Activated CD4-positive, alpha-beta T cell treated with anti-CD3 and anti-CD28 coated beads, Interleukin-2, amount 10 ng/mL, durations not matched to agents 24 days and 14 days (primary cell): ENCODE results near the gene DNAJC1. TPM values are rescaled to one million over a fixed set of nuclear protein-coding genes. Genes with fewer than 3 reads are reported as not detected.
"Not testable (repeated sequence)": the region's sequence is repeated elsewhere in the genome, so short reads cannot be mapped to it uniquely, and the experiment has no call there.

Experiments used
- DNase-seq: peaks from one replicate; pipeline ENCODE4 v3.0.0; 2022
- H3K27ac Mint-ChIP-seq: one replicate; pipeline ENCODE4 v1.8.0; 2022; ENCODE audit warnings: mild to moderate bottlenecking, mixed read lengths
- H3K27me3 Mint-ChIP-seq: one replicate; pipeline ENCODE4 v1.8.0; 2022; ENCODE audit warnings: mixed read lengths
- H3K36me3 Mint-ChIP-seq: one replicate; pipeline ENCODE4 v1.8.0; 2022; ENCODE audit warnings: low read depth, mild to moderate bottlenecking, mixed read lengths
- H3K4me1 Mint-ChIP-seq: one replicate; pipeline ENCODE4 v1.8.0; 2021; ENCODE audit warnings: mixed read lengths
- H3K4me3 Mint-ChIP-seq: one replicate; pipeline ENCODE4 v1.8.0; 2022; ENCODE audit warnings: mild to moderate bottlenecking, moderate library complexity, mixed read lengths
- H3K9me3 Mint-ChIP-seq: one replicate; pipeline ENCODE4 v1.8.0; 2021; ENCODE audit warnings: mixed read lengths
- intact Hi-C: fragments of 100-400 bp; cut with micrococcal nuclease; formaldehyde crosslinking; loops from one replicate; pipeline ENCODE4 v1.15.1; 2023
- total RNA-seq: library from RNA; stranded (reverse); gene quantifications from 2 replicates; pipeline ENCODE4 v1.2.3, GENCODE V29; 2022

The DNAJC1 gene, protein sequence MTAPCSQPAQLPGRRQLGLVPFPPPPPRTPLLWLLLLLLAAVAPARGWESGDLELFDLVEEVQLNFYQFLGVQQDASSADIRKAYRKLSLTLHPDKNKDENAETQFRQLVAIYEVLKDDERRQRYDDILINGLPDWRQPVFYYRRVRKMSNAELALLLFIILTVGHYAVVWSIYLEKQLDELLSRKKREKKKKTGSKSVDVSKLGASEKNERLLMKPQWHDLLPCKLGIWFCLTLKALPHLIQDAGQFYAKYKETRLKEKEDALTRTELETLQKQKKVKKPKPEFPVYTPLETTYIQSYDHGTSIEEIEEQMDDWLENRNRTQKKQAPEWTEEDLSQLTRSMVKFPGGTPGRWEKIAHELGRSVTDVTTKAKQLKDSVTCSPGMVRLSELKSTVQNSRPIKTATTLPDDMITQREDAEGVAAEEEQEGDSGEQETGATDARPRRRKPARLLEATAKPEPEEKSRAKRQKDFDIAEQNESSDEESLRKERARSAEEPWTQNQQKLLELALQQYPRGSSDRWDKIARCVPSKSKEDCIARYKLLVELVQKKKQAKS
- total RNA-seq, result 22.1 and 22.4 TPM in 2 replicates

DNA sequence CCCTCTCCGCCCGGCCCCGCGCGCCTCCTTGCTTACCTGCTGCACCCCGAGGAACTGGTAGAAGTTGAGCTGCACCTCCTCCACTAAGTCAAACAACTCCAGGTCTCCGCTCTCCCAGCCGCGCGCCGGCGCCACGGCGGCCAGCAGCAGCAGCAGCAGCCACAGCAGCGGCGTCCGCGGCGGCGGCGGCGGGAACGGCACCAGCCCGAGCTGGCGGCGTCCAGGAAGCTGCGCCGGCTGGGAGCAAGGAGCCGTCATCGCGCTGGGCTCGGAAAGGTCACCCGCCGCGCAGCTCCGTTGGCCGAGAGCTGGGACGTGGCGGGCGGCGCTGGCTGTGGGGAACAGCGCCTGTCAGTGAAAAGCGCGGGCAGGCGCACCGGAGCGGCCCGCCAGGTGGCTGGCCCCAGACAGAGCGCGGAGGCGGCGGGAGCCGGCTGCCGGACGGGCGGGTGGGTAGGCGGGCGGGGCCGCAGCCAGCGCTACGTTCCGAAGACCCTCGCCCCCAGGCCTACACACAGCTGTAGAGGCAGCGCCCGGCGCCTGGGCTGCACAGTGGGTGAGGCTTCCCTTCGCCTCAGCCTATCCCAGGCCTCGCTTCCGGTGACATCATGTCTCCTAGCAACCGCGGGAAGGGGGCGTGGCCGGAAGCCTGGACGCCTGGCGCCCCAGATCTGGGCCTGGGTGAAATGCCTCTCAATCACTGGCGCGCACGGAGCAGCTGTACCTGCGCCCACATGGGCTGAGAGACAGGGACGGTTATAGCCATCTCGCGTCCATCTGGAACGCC, at the start of gene DNAJC1:
Gene DNAJC1 (minus strand): TSS at position 554 of the 787 bp plus-strand sequence. CDS start 296 bp downstream, at position 258.
- Mint-ChIP-seq H3K4me3 (peak within 1 kb of the TSS; percentile 93), H3K27ac (peak within 1 kb of the TSS; percentile 96), H3K36me3 (peaks cover 5% of the 10 kb centered on the region), H3K9me3 (no peaks in the 10 kb centered on the region), H3K4me1 (peaks cover 26% of the 10 kb centered on the region), H3K27me3 (peaks cover 18% of the 10 kb centered on the region)
- intact Hi-C loops, result loop anchor here (1.0 to 5.0 kb wide), 12 partner anchors 19 to 1094 kb away; partner anchors contain the start of genes COMMD3, MSRB2 and PIP4K2A
- DNase-seq, result peak; percentile 100

DNA sequence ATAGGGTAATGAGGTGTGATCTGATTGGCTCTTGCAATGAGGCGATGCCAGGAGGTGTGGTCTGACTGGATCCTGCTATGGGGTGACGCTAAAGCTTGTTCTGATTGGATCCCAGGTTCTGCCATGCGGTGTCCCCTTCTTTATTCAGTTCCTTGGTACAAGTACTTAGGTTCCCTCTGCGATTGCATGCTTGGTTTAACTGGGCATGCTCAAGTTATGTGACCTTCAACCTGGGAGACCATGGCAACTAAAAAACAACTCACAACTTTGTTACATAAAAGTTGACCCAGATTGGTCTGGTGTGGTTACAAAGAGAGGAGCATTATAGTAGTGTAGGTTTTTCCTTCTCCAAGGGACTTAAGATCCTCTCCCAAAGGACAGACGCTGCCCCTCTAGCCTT, 49.5 kb upstream of the DNAJC1 start:
- H3K36me3 Mint-ChIP-seq, result no peaks in the 10 kb centered on the region
- H3K27me3 Mint-ChIP-seq, result peaks cover 2% of the 10 kb centered on the region
- no peaks in the 10 kb centered on the region for H3K4me1 Mint-ChIP-seq
- no peak overlapping the region for H3K27ac Mint-ChIP-seq
- intact Hi-C loops, result no loop called here
- DNase-seq, result no peak
- peaks cover 14% of the 10 kb centered on the region for H3K9me3 Mint-ChIP-seq
- H3K4me3 Mint-ChIP-seq, result no peak overlapping the region

DNA sequence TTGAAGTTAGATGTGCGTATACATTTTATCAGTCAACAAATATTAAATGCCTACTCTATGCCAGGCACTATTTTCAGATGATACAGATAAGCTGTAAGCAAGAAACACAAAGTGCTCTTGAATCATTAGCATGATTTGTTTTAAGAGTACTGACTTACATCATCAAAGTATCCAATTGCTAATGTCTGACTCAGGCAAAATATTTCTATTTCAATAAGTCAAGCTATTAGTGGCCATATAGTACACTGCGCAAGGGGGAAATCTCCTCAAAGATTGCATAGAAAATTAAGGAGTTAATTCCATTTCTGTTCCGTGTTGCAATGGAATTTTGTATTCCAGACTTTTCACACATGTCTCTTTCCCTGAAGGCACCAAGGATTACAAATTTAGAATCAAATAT, 46.1 kb upstream of the DNAJC1 start:
- Mint-ChIP-seq H3K4me3 (no peak overlapping the region), H3K9me3 (peaks cover 4% of the 10 kb centered on the region), H3K27me3 (no peaks in the 10 kb centered on the region), H3K4me1 (no peaks in the 10 kb centered on the region), H3K27ac (no peak overlapping the region), H3K36me3 (no peaks in the 10 kb centered on the region)
- no peak for DNase-seq
- intact Hi-C loops, result no loop called here

DNA sequence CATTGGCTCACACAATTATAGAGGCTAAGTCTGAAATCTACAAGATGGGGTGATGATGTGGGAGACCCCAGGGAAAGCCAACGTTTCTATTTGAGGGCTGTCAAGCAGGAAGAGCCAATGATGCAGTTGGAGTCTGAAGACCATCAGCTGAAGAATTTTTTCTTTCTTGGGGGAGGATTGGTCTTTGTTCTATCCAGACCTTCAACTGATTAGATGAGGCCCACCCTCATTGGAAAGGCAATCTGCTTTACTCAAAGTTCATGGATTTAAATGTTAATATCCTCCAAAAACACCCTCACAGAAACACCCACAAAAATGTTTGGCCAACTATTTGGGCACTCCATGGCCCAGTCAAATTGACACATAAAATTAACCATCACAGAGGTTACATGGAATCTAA, 44.3 kb upstream of the DNAJC1 start:
- Mint-ChIP-seq H3K36me3 (no peaks in the 10 kb centered on the region), H3K27ac (no peak overlapping the region), H3K4me1 (no peaks in the 10 kb centered on the region), H3K27me3 (no peaks in the 10 kb centered on the region), H3K9me3 (peaks cover 4% of the 10 kb centered on the region), H3K4me3 (no peak overlapping the region)
- DNase-seq, result no peak
- intact Hi-C loops, result no loop called here

DNA sequence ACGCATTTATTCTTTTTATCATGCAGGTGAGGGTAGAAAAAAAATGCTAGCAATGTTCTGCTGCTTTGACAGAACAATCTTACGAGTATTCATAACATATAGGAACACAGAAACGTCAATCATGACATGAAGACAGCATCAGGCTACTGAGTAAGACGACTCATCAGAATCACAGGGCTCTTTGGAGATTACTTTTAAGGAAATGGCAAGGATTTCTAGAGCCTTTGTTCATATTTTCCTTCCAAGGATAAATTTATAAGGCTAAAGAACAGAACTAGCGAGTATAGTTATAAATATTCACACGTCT, 39.8 kb upstream of the DNAJC1 start:
- intact Hi-C loops, result no loop called here
- no peak overlapping the region for H3K27ac Mint-ChIP-seq
- no peaks in the 10 kb centered on the region for H3K36me3 Mint-ChIP-seq
- H3K4me3 Mint-ChIP-seq, result no peak overlapping the region
- H3K27me3 Mint-ChIP-seq, result peaks cover 18% of the 10 kb centered on the region
- DNase-seq, result no peak
- H3K9me3 Mint-ChIP-seq, result no peaks in the 10 kb centered on the region
- no peaks in the 10 kb centered on the region for H3K4me1 Mint-ChIP-seq

DNA sequence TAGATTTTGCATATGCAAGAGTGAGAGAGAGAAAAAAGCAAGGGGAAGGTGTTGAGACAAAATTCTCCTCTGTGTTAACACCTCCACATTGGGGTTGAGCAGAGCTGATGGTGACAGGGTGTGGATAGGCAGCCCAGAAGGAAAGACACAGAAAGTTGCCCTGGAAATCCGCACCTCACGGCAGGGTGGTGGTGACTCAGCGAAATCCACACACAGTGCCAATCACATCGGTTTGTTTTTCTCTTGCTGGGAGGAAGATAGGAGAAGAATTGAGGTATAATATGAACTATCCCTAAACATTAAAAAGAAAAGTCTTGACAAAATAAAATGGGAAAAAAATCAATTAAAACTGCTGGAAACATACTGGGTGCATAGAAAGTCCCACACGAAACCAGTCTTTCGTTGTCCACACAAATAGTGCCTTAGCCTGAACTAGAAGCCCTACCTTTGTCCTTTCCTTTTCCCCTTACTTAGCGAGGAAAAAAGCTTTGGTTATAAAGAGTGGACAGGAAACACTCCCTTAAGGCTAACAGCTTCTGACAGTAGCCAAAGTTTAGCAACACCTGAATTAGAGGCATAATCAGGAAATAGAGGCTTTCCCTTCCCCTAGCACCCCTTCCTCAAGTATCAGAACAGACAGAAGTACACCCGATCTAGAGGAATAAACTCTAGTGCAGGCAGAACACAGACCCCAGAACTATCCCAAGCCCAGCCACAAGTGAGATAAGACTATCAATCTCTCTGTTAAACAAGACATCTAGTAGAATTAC, 39.2 kb upstream of the DNAJC1 start:
- intact Hi-C loops, result no loop called here
- Mint-ChIP-seq H3K27ac (no peak overlapping the region), H3K9me3 (no peaks in the 10 kb centered on the region), H3K4me1 (no peaks in the 10 kb centered on the region), H3K27me3 (peaks cover 21% of the 10 kb centered on the region), H3K36me3 (no peaks in the 10 kb centered on the region), H3K4me3 (no peak overlapping the region)
- no peak for DNase-seq

DNA sequence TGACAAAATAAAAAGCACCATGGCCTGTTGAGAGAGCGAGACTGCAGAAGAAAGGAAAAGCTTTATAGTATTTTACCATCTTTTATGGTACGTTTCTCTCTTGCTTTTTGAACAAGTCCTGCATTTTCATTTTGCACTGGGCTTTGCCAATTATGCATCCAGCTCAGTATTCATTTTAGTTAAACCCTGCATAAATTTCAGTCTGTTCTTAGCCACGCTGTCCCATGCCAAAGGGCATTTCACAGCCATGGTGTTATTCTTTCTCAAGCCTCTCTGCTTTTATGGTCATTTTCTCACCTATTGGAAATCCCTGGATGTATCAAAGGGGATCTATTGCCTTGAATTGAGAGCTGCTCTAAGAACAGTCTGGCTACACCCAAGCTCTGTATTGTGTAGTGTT, 30.8 kb upstream of the DNAJC1 start:
- Mint-ChIP-seq H3K4me3 (no peak overlapping the region), H3K27ac (no peak overlapping the region), H3K4me1 (peaks cover 2% of the 10 kb centered on the region), H3K27me3 (peaks cover 18% of the 10 kb centered on the region), H3K9me3 (peaks cover 13% of the 10 kb centered on the region), H3K36me3 (no peaks in the 10 kb centered on the region)
- intact Hi-C loops, result no loop called here
- no peak for DNase-seq

DNA sequence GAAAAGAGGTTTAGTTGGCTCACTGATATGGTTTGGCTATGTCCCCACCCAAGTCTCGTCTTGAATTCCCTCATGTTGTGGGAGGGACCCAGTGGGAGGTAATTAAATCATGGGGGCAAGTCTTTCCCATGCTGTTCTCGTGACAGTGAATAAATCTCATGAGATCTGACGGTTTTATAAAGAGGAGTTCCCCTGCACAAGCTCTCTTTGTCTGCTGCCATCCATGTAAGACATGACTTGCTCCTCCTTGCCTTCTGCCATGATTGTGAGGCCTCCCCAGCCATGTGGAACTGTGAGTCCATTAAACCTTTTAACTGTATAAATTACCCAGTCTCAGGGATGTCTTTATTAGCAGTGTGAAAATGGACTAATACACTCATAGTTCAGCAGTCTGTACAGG, 28.7 kb upstream of the DNAJC1 start:
- peaks cover 17% of the 10 kb centered on the region for H3K27me3 Mint-ChIP-seq
- intact Hi-C loops, H3K4me1 Mint-ChIP-seq, H3K4me3 Mint-ChIP-seq, DNase-seq, H3K36me3 Mint-ChIP-seq, H3K27ac Mint-ChIP-seq: not testable (repeated sequence)
- peaks cover 13% of the 10 kb centered on the region for H3K9me3 Mint-ChIP-seq

DNA sequence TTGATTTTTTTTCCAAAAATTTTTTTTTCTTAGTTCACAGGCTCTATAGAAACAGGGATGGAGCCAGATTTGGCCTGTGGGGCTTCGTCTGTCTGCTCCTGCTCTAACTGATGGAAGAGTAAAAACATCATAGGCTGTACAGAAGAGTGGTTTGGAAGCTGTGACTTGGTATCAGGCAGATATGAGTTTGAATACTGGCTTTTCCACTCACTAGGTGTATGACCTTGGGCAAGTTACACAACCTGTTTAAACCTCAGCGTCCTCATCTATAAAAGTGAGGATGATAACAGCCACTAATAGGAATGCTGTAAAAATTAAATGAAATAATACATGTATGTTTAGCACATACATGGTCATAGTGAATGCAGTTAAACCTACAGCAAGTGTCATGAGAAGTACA, 26.9 kb upstream of the DNAJC1 start:
- Mint-ChIP-seq H3K9me3 (peaks cover 21% of the 10 kb centered on the region), H3K4me3 (no peak overlapping the region), H3K4me1 (peaks cover 3% of the 10 kb centered on the region), H3K36me3 (no peaks in the 10 kb centered on the region), H3K27me3 (peaks cover 15% of the 10 kb centered on the region), H3K27ac (no peak overlapping the region)
- intact Hi-C loops, result no loop called here
- DNase-seq, result no peak

DNA sequence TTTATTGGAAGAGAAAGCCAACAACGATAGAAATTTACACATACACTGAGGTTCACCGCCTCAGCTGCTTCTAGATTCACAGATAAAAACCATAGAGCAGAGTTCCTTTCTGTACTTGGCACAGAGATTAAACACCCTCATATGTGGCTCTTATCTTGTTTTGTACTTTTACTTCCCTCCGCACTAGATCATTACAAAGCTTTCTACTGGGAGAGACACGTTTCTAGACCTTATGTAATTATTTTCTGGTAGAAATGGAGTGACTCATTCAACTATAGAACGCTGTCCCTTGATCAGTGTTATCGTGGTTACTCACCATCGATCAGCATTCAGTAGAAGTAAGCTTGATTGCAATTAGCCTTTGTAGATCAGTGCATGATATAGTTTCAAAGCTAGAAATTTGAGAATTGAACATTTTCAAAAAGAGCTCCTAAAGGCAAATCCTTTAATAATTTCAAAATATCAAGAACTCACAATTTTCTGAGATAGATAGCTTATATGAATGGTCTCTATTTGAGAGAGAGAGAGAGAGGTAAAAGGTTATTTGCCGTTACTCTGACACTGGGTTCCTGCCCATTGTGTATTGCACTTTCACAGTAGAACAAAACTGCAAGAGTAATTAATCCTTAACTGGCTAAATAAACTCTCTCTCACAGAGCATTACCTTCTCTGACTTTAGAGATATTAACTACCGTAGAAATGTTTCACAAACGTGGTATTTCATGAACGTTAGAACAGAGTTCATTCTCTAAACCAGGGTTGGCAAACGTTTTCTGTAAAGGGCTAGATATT, 26.1 kb upstream of the DNAJC1 start:
- H3K36me3 Mint-ChIP-seq, result no peaks in the 10 kb centered on the region
- no peak overlapping the region for H3K4me3 Mint-ChIP-seq
- intact Hi-C loops, result no loop called here
- peaks cover 15% of the 10 kb centered on the region for H3K9me3 Mint-ChIP-seq
- H3K27ac Mint-ChIP-seq, result no peak overlapping the region
- H3K4me1 Mint-ChIP-seq, result peaks cover 3% of the 10 kb centered on the region
- peaks cover 15% of the 10 kb centered on the region for H3K27me3 Mint-ChIP-seq
- no peak for DNase-seq

DNA sequence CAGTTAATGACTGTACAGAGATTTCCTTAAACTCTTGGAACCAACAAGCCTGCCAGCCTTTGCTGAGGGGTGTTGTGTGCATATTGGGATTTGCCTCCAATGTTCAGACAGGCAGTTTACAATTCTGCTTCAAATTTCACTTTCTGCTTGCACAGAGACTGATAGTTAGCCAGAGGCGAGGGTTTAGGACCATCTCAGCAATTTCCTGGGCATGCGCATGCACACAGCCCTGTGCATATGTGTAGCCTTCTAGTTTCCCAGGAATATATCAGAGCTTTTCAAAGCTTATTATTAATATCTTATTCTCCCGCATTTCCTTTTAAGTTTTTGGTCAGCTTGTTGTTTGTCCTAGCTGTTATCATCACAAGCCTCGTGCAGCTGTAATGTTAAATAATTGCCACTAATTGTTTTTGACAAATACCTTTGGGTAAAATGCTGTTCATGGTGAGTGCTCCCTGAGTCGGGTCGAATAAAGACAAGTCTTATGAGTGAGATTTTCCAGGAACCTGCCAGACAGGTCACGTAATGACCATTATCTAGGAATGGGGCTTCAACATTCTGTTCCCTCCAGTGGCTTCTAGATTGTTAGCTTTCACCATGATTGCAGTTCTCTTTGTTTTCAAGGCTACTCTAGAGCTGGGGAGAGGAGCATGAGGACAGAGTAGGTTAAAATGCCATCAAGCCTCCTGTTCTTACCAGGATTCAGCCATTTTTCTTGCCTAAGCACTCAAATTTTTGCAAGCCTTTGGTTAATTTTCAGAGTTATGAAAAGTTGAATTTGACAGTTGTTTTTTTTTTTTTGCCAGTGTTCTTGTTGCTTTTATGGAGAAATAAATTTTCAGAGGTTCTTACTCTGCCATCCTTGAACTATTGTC, 24.1 kb upstream of the DNAJC1 start:
- Mint-ChIP-seq H3K27me3 (peaks cover 15% of the 10 kb centered on the region), H3K4me1 (peaks cover 10% of the 10 kb centered on the region), H3K9me3 (peaks cover 23% of the 10 kb centered on the region), H3K27ac (no peak overlapping the region), H3K4me3 (no peak overlapping the region), H3K36me3 (no peaks in the 10 kb centered on the region)
- no peak for DNase-seq
- intact Hi-C loops, result no loop called here

DNA sequence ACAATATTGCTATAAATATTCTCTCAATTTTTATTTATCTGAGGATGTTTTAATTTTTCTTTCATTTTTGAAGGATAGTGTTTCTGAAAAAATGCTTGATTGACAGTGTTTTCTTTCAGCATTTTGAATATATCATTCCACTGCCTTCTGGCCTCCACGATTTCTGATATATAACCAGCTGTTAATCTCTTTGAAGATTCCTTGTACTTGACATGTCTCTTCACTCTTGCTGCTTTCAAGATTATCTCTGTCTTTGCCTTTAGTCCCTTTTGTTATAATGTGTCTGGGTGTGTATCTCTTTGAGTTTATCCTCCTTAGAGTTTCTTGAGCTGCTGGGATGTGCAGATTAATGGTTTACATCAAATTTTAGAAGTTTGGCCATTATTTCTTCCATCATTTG, 22.8 kb upstream of the DNAJC1 start:
- DNase-seq, result no peak
- H3K4me1 Mint-ChIP-seq, result peaks cover 18% of the 10 kb centered on the region
- intact Hi-C loops, result no loop called here
- no peaks in the 10 kb centered on the region for H3K36me3 Mint-ChIP-seq
- peaks cover 29% of the 10 kb centered on the region for H3K9me3 Mint-ChIP-seq
- peaks cover 15% of the 10 kb centered on the region for H3K27me3 Mint-ChIP-seq
- H3K27ac Mint-ChIP-seq, result no peak overlapping the region
- no peak overlapping the region for H3K4me3 Mint-ChIP-seq
